Endothelial cell of umbilical vein (primary cell): Measurements from ENCODE around the gene TNFAIP8. TPM values are rescaled to one million over a fixed set of nuclear protein-coding genes. Genes with fewer than 3 reads are reported as not detected.

Source experiments
- BruUV-seq: library from RNA; stranded (reverse); fragments of 400-500 nt; replicated peaks from 2 replicates; lab custom pipeline; 2021; lab: Mats Ljungman, UMichigan
- CTCF ChIA-PET: fragments of 300-600, 350-600 bp; sonication (Branson Sonifier 250); formaldehyde crosslinking; loops from one replicate; lab custom pipeline; 2021; ENCODE audit warnings: antibody characterized with exemption, inconsistent platforms; lab: Charles Lee
- POLR2A ChIA-PET: fragments of 300-600, 350-600 bp; sonication (Branson Sonifier 250); formaldehyde crosslinking; loops from one replicate; lab custom pipeline; 2021; ENCODE audit warnings: antibody characterized with exemption, inconsistent platforms; lab: Charles Lee
- DNase-seq: peaks from one replicate; pipeline ENCODE4 v3.0.0-alpha.2; 2011; ENCODE audit warnings: low read depth, low spot score
- FAIRE-seq: peaks from 2 replicates; lab custom pipeline; 2011; peaks lifted over from hg19 to GRCh38; lab: Jason Lieb, UNC
- H2AFZ ChIP-seq: 2 replicates; pipeline ENCODE4 v1.6.0; 2012; ENCODE audit warnings: low read depth, low read length, control low read depth, inconsistent platforms
- H3K27ac ChIP-seq: 2 replicates; pipeline ENCODE4 v1.5.1; 2011; ENCODE audit warnings: low read depth, mild to moderate bottlenecking, control low read depth, low read length, moderate library complexity; ENCODE audit not compliant: insufficient read depth
- H3K27me3 ChIP-seq, 2 experiments: 2 replicates each; pipeline versions ENCODE4 v1.6.0 to v1.6.1; 2011; ENCODE audit warnings: low read length in 2 of 2, mixed read lengths in 1 of 2; ENCODE audit not compliant: control insufficient read depth in 2 of 2, insufficient read depth in 2 of 2
- H3K36me3 ChIP-seq, 2 experiments: 2 replicates in 1 of 2; 3 replicates in 1 of 2; pipeline ENCODE4 v1.5.1; 2011; ENCODE audit warnings: low read length in 2 of 2, mild to moderate bottlenecking in 1 of 2, moderate library complexity in 1 of 2; ENCODE audit not compliant: control insufficient read depth in 2 of 2, insufficient read depth in 2 of 2; ENCODE audit errors: extremely low read depth in 1 of 2
- H3K4me1 ChIP-seq: 3 replicates; pipeline ENCODE4 v1.5.1; 2011; ENCODE audit warnings: mild to moderate bottlenecking, low read length; ENCODE audit not compliant: control insufficient read depth, insufficient read depth; ENCODE audit errors: extremely low read depth
- H3K4me2 ChIP-seq: 2 replicates; pipeline ENCODE4 v1.6.1; 2011; ENCODE audit warnings: low read length, control low read depth, mixed read lengths; ENCODE audit not compliant: insufficient read depth
- H3K4me3 ChIP-seq, 3 experiments: fragments of 200-600 bp in 1 of 3; sonication (generic), shearing (Covaris generic) in 1 of 3; replicated peaks in 1 of 3; 2 replicates each; pipeline ENCODE4 v1.5.1; 2011 to 2016; ENCODE audit warnings: control low read depth in 3 of 3, low read length in 3 of 3, mild to moderate bottlenecking in 2 of 3, inconsistent platforms in 1 of 3, low read depth in 1 of 3, moderate library complexity in 1 of 3; ENCODE audit not compliant: insufficient read depth in 1 of 3
- H3K79me2 ChIP-seq: 2 replicates; pipeline ENCODE4 v1.6.0; 2012; ENCODE audit warnings: low read length, inconsistent platforms; ENCODE audit not compliant: control insufficient read depth, insufficient read depth
- H3K9ac ChIP-seq: replicated peaks from 2 replicates; pipeline ENCODE3; 2011; ENCODE audit warnings: low read length, control low read depth; ENCODE audit not compliant: insufficient read depth; ENCODE audit errors: extremely low read depth
- H3K9me1 ChIP-seq: replicated peaks from 3 replicates; pipeline ENCODE4 v1.6.0; 2011; ENCODE audit warnings: mild to moderate bottlenecking, low read length; ENCODE audit not compliant: control insufficient read depth, insufficient read depth; ENCODE audit errors: extremely low read depth
- H3K9me3 ChIP-seq: replicated peaks from 2 replicates; pipeline ENCODE4 v1.5.1; 2012; ENCODE audit warnings: low read length, inconsistent platforms; ENCODE audit not compliant: control insufficient read depth, insufficient read depth
- H4K20me1 ChIP-seq: replicated peaks from 2 replicates; pipeline ENCODE3; 2011; ENCODE audit warnings: mild to moderate bottlenecking, low read length; ENCODE audit not compliant: control insufficient read depth, insufficient read depth; ENCODE audit errors: extremely low read depth
- EZH2 ChIP-seq: IDR thresholded peaks from 2 replicates; pipeline ENCODE4 v1.6.1; 2012; ENCODE audit warnings: borderline replicate concordance, low read depth, mild to moderate bottlenecking, moderate library complexity, low read length, inconsistent platforms; ENCODE audit not compliant: severe bottlenecking
- FOS ChIP-seq: IDR thresholded peaks from 2 replicates; pipeline ENCODE4 v1.6.1; 2011; ENCODE audit warnings: mild to moderate bottlenecking, low read length, moderate library complexity, borderline replicate concordance; ENCODE audit not compliant: insufficient read depth
- GATA2 ChIP-seq: IDR thresholded peaks from 2 replicates; pipeline ENCODE4 v1.7.0; 2011; ENCODE audit warnings: low read depth, mild to moderate bottlenecking, moderate library complexity, mixed read lengths, low read length; ENCODE audit not compliant: insufficient read length, insufficient read depth
- JUN ChIP-seq: IDR thresholded peaks from 2 replicates; pipeline ENCODE4 v1.6.1; 2011; ENCODE audit warnings: borderline replicate concordance, low read depth; ENCODE audit not compliant: insufficient read length, insufficient read depth
- MYC ChIP-seq: IDR thresholded peaks from one replicate; pipeline ENCODE4 v1.6.1; 2011; ENCODE audit warnings: mild to moderate bottlenecking, low read depth, low read length
- POLR2A ChIP-seq: IDR thresholded peaks from 2 replicates; pipeline ENCODE4 v1.6.1; 2012; ENCODE audit warnings: low read depth, mild to moderate bottlenecking, control low read depth, low read length
- POLR2AphosphoS5 ChIP-seq: IDR thresholded peaks from 2 replicates; pipeline ENCODE4 v1.6.1; 2012; ENCODE audit warnings: low read depth, mild to moderate bottlenecking, control low read depth, low read length, moderate library complexity; ENCODE audit not compliant: insufficient read depth
- dilution Hi-C: fragments of 300-500 bp; cut with MboI; formaldehyde crosslinking; loops from one replicate; pipeline ENCODE4 v1.15.0; 2019; ENCODE audit warnings: low sequenced_read_pairs; ENCODE audit not compliant: extremely low pct_ligation_motif_present
- intact Hi-C: fragments of 100-400 bp; cut with micrococcal nuclease; formaldehyde crosslinking; loops from one replicate; pipeline ENCODE4 v1.10.0; 2022
- polyA plus RNA-seq, 4 experiments: library from polyadenylated mRNA; depleted of rRNA in 3 of 4; stranded (reverse) in 3 of 4; unstranded in 1 of 4; fragments of >200 nt; gene quantifications; 2 replicates each; pipeline versions ENCODE4 v1.2.1 to v1.2.3, GENCODE V29; 2011 to 2012; ENCODE audit warnings: missing spikeins in 1 of 4
- total RNA-seq: library from RNA; stranded (reverse); gene quantifications from 2 replicates; pipeline ENCODE4 v1.2.3, GENCODE V29; 2021
- TF ChIP-seq, protein P1 (sequence below): IDR thresholded peaks from 2 replicates; pipeline ENCODE4 v1.6.1; 2011; ENCODE audit not compliant: insufficient read depth, insufficient read length
- TF ChIP-seq, protein P2 (sequence below), 2 donors: IDR thresholded peaks; 1 replicate in 1 of 2; 2 replicates in 1 of 2; pipeline ENCODE4 v1.5.1; 2011; ENCODE audit warnings: low read length in 2 of 2, mild to moderate bottlenecking in 2 of 2, moderate library complexity in 2 of 2, control low read depth in 1 of 2, inconsistent platforms in 1 of 2, low read depth in 1 of 2; ENCODE audit not compliant: insufficient read depth in 1 of 2; ENCODE audit errors: extremely low read depth in 1 of 2

Gene TNFAIP8
- total and polyA plus RNA-seq, 2 donors (not counting 3 experiments of a cell fraction or from before 2014, with no cell fraction given): 4.7 to 7.4 TPM

DNA sequence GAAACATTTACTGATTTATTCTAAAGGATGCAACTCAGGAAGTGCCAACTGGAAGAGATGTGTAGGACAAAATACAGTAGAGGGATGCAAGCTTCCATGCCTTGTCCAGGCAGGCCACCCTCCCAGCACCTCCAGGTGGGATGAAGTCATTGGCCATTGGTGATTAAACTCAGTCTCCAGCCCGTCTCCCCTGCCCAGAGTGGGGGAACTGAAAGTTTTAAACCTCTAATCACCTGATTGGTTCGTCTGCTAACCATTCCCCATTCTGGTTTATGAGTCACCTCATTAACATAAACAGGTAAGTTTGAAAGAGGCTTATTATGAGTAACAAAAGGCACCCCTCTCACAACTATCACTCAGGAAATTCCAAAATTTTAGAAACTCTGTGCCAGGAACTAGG is 8.1 kb downstream of the TNFAIP8 start:
- Histone ChIP-seq H2AFZ (no peak overlapping the region), H3K79me2 (no peaks in the 10 kb centered on the region), H3K4me2 (no peak overlapping the region), H3K9ac (no peak overlapping the region), H3K27me3 (no peaks in the 10 kb centered on the region), H3K9me1 (no peaks in the 10 kb centered on the region), H3K4me1 (peaks cover 7% of the 10 kb centered on the region), H3K9me3 (no peaks in the 10 kb centered on the region), H3K27ac (no peak overlapping the region), H3K36me3 (no peaks in the 10 kb centered on the region), H4K20me1 (no peaks in the 10 kb centered on the region), H3K4me3 (no peak overlapping the region)
- no peak for TF ChIP-seq POLR2AphosphoS5
- TF ChIP-seq EZH2: no peak
- TF ChIP-seq, protein P1, sequence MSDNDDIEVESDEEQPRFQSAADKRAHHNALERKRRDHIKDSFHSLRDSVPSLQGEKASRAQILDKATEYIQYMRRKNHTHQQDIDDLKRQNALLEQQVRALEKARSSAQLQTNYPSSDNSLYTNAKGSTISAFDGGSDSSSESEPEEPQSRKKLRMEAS: no peak
- TF ChIP-seq FOS: no peak
- no peak for TF ChIP-seq JUN
- TF ChIP-seq, protein P2, sequence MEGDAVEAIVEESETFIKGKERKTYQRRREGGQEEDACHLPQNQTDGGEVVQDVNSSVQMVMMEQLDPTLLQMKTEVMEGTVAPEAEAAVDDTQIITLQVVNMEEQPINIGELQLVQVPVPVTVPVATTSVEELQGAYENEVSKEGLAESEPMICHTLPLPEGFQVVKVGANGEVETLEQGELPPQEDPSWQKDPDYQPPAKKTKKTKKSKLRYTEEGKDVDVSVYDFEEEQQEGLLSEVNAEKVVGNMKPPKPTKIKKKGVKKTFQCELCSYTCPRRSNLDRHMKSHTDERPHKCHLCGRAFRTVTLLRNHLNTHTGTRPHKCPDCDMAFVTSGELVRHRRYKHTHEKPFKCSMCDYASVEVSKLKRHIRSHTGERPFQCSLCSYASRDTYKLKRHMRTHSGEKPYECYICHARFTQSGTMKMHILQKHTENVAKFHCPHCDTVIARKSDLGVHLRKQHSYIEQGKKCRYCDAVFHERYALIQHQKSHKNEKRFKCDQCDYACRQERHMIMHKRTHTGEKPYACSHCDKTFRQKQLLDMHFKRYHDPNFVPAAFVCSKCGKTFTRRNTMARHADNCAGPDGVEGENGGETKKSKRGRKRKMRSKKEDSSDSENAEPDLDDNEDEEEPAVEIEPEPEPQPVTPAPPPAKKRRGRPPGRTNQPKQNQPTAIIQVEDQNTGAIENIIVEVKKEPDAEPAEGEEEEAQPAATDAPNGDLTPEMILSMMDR (IDR thresholded peaks at IDR 0.05; ENCODE audit: extremely low read depth in 1 of 2, insufficient read depth in 1 of 2, low read depth in 1 of 2, low read length in 2 of 2): no peak
- no peak for TF ChIP-seq POLR2A
- no peak for TF ChIP-seq MYC
- no peak for TF ChIP-seq GATA2
- DNase-seq (no peak), FAIRE-seq (no peak)
- BruUV-seq: no TSS peak
- CTCF ChIA-PET: interaction anchor here (1.0 kb wide), 1 partner anchor 14 kb away, joined by 3 read pairs; no protein-coding TSS in a partner anchor
- dilution Hi-C loops: no loop called here
- intact Hi-C loops: no loop called here
- POLR2A ChIA-PET: no interaction called here
